HCT116 (cell line): ENCODE measurements around the gene ERGIC1. TPM values are rescaled to one million over a fixed set of nuclear protein-coding genes. Genes with fewer than 3 reads are reported as not detected.

ENCODE experiments used
- ATAC-seq: fragments of 200-7000 bp; cut with Tn5 transposase; 2 replicates; pipeline ENCODE4 v1.9.1; 2020; ENCODE audit warnings: mild to moderate bottlenecking, moderate library complexity
- BruUV-seq: library from RNA; stranded (reverse); fragments of 400-500 nt; replicated peaks from 2 replicates; lab custom pipeline; 2021; lab: Mats Ljungman, UMichigan
- CTCF ChIA-PET: fragments of 300-600 bp; sonication (Branson Sonifier 250); formaldehyde crosslinking; loops from one replicate; lab custom pipeline; 2021; ENCODE audit warnings: antibody characterized with exemption; lab: Charles Lee
- POLR2A ChIA-PET: fragments of 300-600, 350-600 bp; sonication (Branson Sonifier 250); formaldehyde crosslinking; loops from one replicate; lab custom pipeline; 2021; ENCODE audit warnings: antibody characterized with exemption; lab: Charles Lee
- RAD21 ChIA-PET, 2 experiments: fragments of 300-600 bp; sonication (Branson Sonifier 250); formaldehyde crosslinking; loops; one replicate each; lab custom pipeline; 2023; ENCODE audit warnings: low total read pairs in 2 of 2; ENCODE audit not compliant: uncharacterized antibody in 2 of 2, unreplicated experiment in 2 of 2, low non-redundant PET in 1 of 2; lab: Charles Lee
- DNase-seq: peaks from one replicate; pipeline ENCODE4 v3.0.0-alpha.2; 2010; ENCODE audit warnings: low read depth, low spot score
- H2AFZ ChIP-seq: fragments of 200-600 bp; shearing (Covaris generic), sonication (generic); 2 replicates; pipeline ENCODE4 v1.6.1; 2017; ENCODE audit warnings: low read depth, mixed run types, mixed read lengths, antibody characterized with exemption, low read length; ENCODE audit not compliant: poor library complexity, severe bottlenecking
- H3K27ac ChIP-seq: 2 replicates; pipeline ENCODE4 v1.5.1; 2012; ENCODE audit warnings: low read depth, low read length
- H3K27me3 ChIP-seq: fragments of 200-600 bp; sonication (generic); 2 replicates; pipeline ENCODE4 v1.6.1; 2016; ENCODE audit warnings: mixed run types, low read length, mixed read lengths; ENCODE audit not compliant: insufficient read depth
- H3K36me3 ChIP-seq, 2 experiments: fragments of 200-500 bp in 1 of 2; fragments of 200-600 bp in 1 of 2; sonication (Bioruptor generic) in 1 of 2; sonication (generic) in 1 of 2; 2 replicates each; pipeline versions ENCODE4 v1.5.1 to v1.6.1; 2014 to 2016; ENCODE audit warnings: low read length in 2 of 2, inconsistent platforms in 1 of 2, mixed read lengths in 1 of 2, mixed run types in 1 of 2; ENCODE audit not compliant: insufficient read depth in 2 of 2, control insufficient read depth in 1 of 2
- H3K4me1 ChIP-seq, 2 experiments: fragments of 200-600 bp in 1 of 2; sonication (generic) in 1 of 2; 2 replicates each; pipeline versions ENCODE4 v1.5.1 to v1.6.1; 2012 to 2017; ENCODE audit warnings: low read length in 2 of 2, inconsistent platforms in 1 of 2, mild to moderate bottlenecking in 1 of 2, mixed read lengths in 1 of 2, mixed run types in 1 of 2, moderate library complexity in 1 of 2; ENCODE audit not compliant: insufficient read depth in 2 of 2, control insufficient read depth in 1 of 2
- H3K4me2 ChIP-seq: fragments of 200-600 bp; sonication (generic); 2 replicates; pipeline ENCODE4 v1.6.1; 2017; ENCODE audit warnings: mixed run types, low read length, mixed read lengths
- H3K4me3 ChIP-seq, 2 experiments: fragments of 200-600 bp in 1 of 2; sonication (generic) in 1 of 2; replicated peaks in 1 of 2; 2 replicates each; pipeline ENCODE4 v1.5.1; 2011 to 2016; ENCODE audit warnings: low read length in 2 of 2, control low read depth in 1 of 2, low read depth in 1 of 2, mild to moderate bottlenecking in 1 of 2, mixed read lengths in 1 of 2, mixed run types in 1 of 2
- H3K79me2 ChIP-seq: fragments of 200-600 bp; sonication (generic); 2 replicates; pipeline ENCODE4 v1.6.1; 2017; ENCODE audit warnings: mild to moderate bottlenecking, mixed run types, low read length, moderate library complexity, mixed read lengths; ENCODE audit not compliant: insufficient read depth
- H3K9ac ChIP-seq: fragments of 200-600 bp; sonication (generic); 2 replicates; pipeline ENCODE4 v1.6.1; 2016; ENCODE audit warnings: low read length, mixed read lengths
- H3K9me2 ChIP-seq: fragments of 200-600 bp; sonication (generic), shearing (Covaris generic); 2 replicates; pipeline ENCODE4 v1.6.1; 2017; ENCODE audit warnings: mixed run types, mild to moderate bottlenecking, moderate library complexity; ENCODE audit not compliant: insufficient read depth
- H3K9me3 ChIP-seq, 2 experiments: fragments of 200-500 bp in 1 of 2; fragments of 200-600 bp in 1 of 2; sonication (Bioruptor generic) in 1 of 2; sonication (generic) in 1 of 2; 2 replicates each; pipeline ENCODE4 v1.6.1; 2014 to 2017; ENCODE audit warnings: low read length in 2 of 2, mixed read lengths in 2 of 2, inconsistent platforms in 1 of 2, low read depth in 1 of 2, mild to moderate bottlenecking in 1 of 2, mixed run types in 1 of 2, moderate library complexity in 1 of 2; ENCODE audit not compliant: control insufficient read depth in 1 of 2, insufficient read depth in 1 of 2
- H4K20me1 ChIP-seq: fragments of 200-600 bp; sonication (generic), shearing (Covaris generic); 2 replicates; pipeline ENCODE4 v1.6.1; 2017; ENCODE audit warnings: mixed run types, mild to moderate bottlenecking, moderate library complexity; ENCODE audit not compliant: insufficient read depth
- CBX3 ChIP-seq: IDR thresholded peaks from 2 replicates; pipeline ENCODE4 v1.6.1; 2012; ENCODE audit warnings: low read depth
- EGR1 ChIP-seq: IDR thresholded peaks from 2 replicates; pipeline ENCODE4 v1.6.1; 2012; ENCODE audit warnings: low read depth
- ELF1 ChIP-seq: IDR thresholded peaks from 2 replicates; pipeline ENCODE4 v1.6.1; 2012; ENCODE audit warnings: low read depth, borderline replicate concordance
- EZH2phosphoT487 ChIP-seq: fragments of 200-600 bp; IDR thresholded peaks from 2 replicates; pipeline ENCODE4 v1.6.1; 2018; ENCODE audit warnings: antibody characterized with exemption, borderline replicate concordance
- FOSL1 ChIP-seq: IDR thresholded peaks from 2 replicates; pipeline ENCODE4 v1.6.1; 2012; ENCODE audit warnings: low read depth
- JUND ChIP-seq: IDR thresholded peaks from 2 replicates; pipeline ENCODE4 v1.6.1; 2012
- POLR2A ChIP-seq: IDR thresholded peaks from 2 replicates; pipeline ENCODE4 v1.7.0; 2011; ENCODE audit warnings: borderline replicate concordance; ENCODE audit not compliant: insufficient read depth, insufficient read length; ENCODE audit errors: extremely low read depth
- RAD21 ChIP-seq: IDR thresholded peaks from 2 replicates; pipeline ENCODE4 v1.6.1; 2012; ENCODE audit warnings: low read depth, mild to moderate bottlenecking
- SP1 ChIP-seq: IDR thresholded peaks from 2 replicates; pipeline ENCODE4 v1.6.1; 2012; ENCODE audit warnings: low read depth
- SRF ChIP-seq: IDR thresholded peaks from 2 replicates; pipeline ENCODE4 v1.6.1; 2012; ENCODE audit warnings: low read depth
- TCF7L2 ChIP-seq: IDR thresholded peaks from 2 replicates; pipeline ENCODE4 v1.7.0; 2011; ENCODE audit warnings: borderline replicate concordance, inconsistent platforms; ENCODE audit not compliant: insufficient read depth, insufficient read length; ENCODE audit errors: extremely low read depth
- ZFX ChIP-seq: fragments of 450-650 bp; IDR thresholded peaks from 2 replicates; pipeline ENCODE4 v1.6.1; 2017
- ZNF274 ChIP-seq: fragments of 200-500 bp; sonication (Bioruptor generic); IDR thresholded peaks from 2 replicates; pipeline ENCODE4 v1.6.1; 2014; ENCODE audit warnings: mild to moderate bottlenecking, low read depth, low read length, inconsistent platforms
- intact Hi-C: fragments of 100-400 bp; cut with micrococcal nuclease; formaldehyde crosslinking; loops from 2 replicates; pipeline ENCODE4 v1.10.0; 2022
- total RNA-seq: library from RNA; stranded (reverse); gene quantifications from one replicate; pipeline ENCODE4 v1.2.1, GENCODE V29; 2021; ENCODE audit not compliant: unreplicated experiment
- TF ChIP-seq, protein P1 (sequence below), 3 experiments: fragments of 200-600 bp in 1 of 3; sonication (generic) in 1 of 3; IDR thresholded peaks in 2 of 3; conservative IDR thresholded peaks in 1 of 3; 2 replicates each; pipeline ENCODE4 v1.5.1; 2012 to 2017; ENCODE audit warnings: low read depth in 2 of 3, low read length in 2 of 3, antibody characterized with exemption in 1 of 3, borderline replicate concordance in 1 of 3, control low read depth in 1 of 3, mild to moderate bottlenecking in 1 of 3, mixed read lengths in 1 of 3, mixed run types in 1 of 3, moderate library complexity in 1 of 3; ENCODE audit not compliant: insufficient read depth in 1 of 3
- TF ChIP-seq, protein P2 (sequence below): IDR thresholded peaks from 2 replicates; pipeline ENCODE4 v1.6.1; 2011; ENCODE audit warnings: mild to moderate bottlenecking, low read length, moderate library complexity; ENCODE audit not compliant: insufficient replicate concordance; ENCODE audit errors: extremely low read depth

The ERGIC1 gene
- total RNA-seq, 1 experiment from 2014 or later, result 73.3 TPM

DNA sequence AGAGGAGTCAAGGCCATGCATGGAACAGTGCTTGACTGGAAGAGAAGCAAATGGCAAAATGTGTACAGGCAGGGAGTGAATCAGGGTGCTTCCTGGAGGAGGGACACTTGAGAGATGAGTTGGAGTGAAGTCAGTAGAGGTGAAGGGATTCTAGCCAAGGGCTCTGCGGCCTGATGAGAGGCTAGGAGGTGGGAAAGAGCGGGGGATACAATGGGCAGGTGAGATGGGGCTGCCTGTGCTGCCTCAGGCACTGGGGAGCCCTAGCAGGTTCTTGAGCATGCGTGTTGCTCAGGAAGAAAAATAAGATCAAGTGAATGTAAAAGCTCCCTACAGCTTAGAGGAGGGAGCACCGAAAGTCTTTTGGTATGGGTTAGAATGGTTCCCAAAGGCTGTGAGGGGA, 22.3 kb downstream of the ERGIC1 start:
- Histone ChIP-seq H3K4me1 (peaks cover 0 to 21% of the 10 kb centered on the region in 2 experiments; a peak in 2 of 4 replicates), H3K4me3 (no peak overlapping the region), H3K36me3 (no peaks in the 10 kb centered on the region), H3K4me2 (no peak overlapping the region), H4K20me1 (no peaks in the 10 kb centered on the region), H3K79me2 (peaks cover 21% of the 10 kb centered on the region; the same call in 1 of the 2 replicates), H3K9me3 (no peaks in the 10 kb centered on the region), H3K27ac (no peak overlapping the region), H3K9me2 (no peaks in the 10 kb centered on the region), H2AFZ (no peak overlapping the region), H3K27me3 (no peaks in the 10 kb centered on the region), H3K9ac (no peak overlapping the region)
- DNase-seq (no peak), ATAC-seq (no peak)
- ChIA-PET POLR2A (no interaction called here), RAD21 (no interaction called here), CTCF (no interaction called here)
- BruUV-seq, result no TSS peak
- TF ChIP-seq, protein P1, sequence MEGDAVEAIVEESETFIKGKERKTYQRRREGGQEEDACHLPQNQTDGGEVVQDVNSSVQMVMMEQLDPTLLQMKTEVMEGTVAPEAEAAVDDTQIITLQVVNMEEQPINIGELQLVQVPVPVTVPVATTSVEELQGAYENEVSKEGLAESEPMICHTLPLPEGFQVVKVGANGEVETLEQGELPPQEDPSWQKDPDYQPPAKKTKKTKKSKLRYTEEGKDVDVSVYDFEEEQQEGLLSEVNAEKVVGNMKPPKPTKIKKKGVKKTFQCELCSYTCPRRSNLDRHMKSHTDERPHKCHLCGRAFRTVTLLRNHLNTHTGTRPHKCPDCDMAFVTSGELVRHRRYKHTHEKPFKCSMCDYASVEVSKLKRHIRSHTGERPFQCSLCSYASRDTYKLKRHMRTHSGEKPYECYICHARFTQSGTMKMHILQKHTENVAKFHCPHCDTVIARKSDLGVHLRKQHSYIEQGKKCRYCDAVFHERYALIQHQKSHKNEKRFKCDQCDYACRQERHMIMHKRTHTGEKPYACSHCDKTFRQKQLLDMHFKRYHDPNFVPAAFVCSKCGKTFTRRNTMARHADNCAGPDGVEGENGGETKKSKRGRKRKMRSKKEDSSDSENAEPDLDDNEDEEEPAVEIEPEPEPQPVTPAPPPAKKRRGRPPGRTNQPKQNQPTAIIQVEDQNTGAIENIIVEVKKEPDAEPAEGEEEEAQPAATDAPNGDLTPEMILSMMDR (IDR thresholded peaks at IDR 0.05 in 2 of 3, conservative IDR thresholded peaks at IDR 0.05 in 1 of 3; ENCODE audit: borderline replicate concordance in 1 of 3, insufficient read depth in 1 of 3, low read depth in 2 of 3, low read length in 2 of 3), result no peak
- TF ChIP-seq FOSL1 (no peak), ZFX (no peak), EZH2phosphoT487 (no peak), CBX3 (no peak), TCF7L2 (no peak), SRF (no peak), JUND (no peak), RAD21 (no peak), EGR1 (no peak), SP1 (no peak), ZNF274 (no peak), POLR2A (no peak), ELF1 (no peak)
- TF ChIP-seq, protein P2, sequence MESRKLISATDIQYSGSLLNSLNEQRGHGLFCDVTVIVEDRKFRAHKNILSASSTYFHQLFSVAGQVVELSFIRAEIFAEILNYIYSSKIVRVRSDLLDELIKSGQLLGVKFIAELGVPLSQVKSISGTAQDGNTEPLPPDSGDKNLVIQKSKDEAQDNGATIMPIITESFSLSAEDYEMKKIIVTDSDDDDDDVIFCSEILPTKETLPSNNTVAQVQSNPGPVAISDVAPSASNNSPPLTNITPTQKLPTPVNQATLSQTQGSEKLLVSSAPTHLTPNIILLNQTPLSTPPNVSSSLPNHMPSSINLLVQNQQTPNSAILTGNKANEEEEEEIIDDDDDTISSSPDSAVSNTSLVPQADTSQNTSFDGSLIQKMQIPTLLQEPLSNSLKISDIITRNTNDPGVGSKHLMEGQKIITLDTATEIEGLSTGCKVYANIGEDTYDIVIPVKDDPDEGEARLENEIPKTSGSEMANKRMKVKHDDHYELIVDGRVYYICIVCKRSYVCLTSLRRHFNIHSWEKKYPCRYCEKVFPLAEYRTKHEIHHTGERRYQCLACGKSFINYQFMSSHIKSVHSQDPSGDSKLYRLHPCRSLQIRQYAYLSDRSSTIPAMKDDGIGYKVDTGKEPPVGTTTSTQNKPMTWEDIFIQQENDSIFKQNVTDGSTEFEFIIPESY, result no peak
- intact Hi-C loops, result no loop called here
